NCI-H2081 (cell line): ENCODE data around the gene CACNA1D.

Experiments
- DNase-seq, 2 experiments: peaks; one replicate each; lab custom pipeline; 2025; lab: John Stamatoyannopoulos, UW

The CACNA1D gene

DNA sequence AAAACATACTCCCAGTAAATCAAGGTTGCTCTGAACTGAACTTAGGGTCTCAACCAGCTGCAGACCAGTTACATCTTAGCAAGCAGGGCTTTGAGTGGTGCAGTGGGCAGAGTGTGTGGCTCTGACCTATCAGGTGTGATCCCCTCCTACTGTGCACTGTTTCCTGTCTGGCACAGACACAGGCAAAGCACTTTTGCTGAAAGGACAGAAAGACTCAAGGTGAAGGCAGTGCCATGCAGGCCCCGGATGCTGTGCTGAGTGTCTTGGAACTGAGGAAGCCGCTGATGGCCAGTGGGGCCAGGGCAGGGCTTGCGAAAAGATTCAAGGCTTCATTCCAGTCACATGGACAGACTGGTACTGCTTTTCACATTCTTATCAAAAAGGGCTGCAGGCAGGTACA, 85.2 kb downstream of the CACNA1D start:
- peak in 1 of 2 experiments; percentile 46 for DNase-seq

DNA sequence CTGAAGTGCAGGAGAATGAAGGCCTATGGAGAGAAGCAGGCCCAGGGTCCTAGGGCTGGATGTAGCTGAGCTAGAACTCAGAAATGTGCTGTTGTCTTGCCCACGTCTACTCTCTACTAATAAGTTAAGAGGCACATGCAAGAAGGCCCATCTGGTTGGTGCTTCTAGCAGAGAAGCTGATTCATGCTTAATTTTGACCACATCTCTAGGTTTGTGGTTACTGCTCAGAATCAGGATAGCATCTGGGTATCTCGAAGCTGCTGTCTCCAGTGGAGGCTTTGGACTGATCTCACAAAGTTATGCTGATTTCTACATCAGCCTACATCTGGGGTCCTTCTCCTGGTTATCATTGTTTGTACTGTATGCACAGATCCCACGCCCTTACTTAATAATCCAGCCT, 87.3 kb downstream of the CACNA1D start:
- DNase-seq = no peak

DNA sequence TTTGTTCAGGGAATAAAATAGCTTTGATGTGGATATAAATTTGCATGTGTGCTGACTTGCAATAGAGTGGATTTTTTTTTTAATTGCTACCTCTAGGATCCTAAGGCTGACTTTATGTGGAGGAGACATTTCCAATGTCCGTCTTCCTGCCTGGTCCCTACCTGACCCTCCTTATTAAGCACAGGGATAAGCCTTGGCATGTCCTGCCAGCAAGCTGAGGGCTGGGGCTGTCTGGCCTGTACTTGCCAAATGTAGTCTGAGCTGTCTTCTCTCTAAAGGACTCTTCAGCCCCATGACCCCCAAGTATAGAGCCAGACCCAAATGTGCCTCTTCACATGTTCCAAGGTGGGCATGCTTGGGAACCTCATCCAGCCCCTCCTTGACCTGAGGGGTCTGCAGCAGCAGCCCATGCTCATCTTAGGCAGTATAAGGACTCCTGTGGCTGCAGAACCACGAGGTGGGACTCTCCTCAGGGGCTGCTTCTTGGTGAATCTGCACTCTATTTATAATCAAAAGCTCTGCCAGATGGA, 88.8 kb downstream of the CACNA1D start:
- DNase-seq = no peak

DNA sequence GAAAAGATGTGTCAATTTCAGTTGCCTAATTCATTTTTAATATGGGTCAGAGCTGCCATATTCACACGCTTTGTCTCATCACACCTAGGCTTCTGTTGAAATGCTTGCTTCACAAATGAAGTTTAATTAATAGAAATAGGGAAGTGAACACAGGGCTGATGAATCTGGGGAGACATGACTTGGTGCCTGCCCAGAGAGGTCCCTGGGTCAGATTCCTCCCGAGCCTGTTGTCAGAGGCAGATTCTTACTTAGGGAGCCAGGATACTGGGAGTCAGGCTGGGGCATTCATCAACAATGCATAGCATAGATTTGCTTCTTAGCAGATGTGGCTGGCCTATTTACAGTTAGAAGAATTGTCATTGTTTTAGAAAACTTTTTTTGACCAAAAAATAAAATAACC, 90.6 kb downstream of the CACNA1D start:
- no peak for DNase-seq

DNA sequence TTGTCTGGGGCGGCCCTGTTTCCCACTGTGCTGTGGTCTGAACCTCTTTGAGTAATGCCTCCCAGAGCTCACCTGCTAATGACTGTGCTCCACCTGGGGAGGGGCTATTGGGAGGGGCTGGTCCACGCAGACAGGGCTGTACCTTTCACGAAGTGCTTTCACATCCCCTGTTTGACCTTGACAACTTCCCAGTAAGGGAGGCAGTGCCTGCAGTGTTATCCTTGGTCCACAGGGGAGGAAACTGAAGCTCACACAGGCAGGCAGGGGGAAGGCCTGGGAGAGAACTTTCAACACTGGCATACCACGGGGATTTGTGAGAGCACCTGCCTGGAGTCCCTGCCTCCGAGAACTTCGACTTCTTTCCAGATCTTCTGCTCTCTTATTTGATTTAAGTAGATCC, 91.2 kb downstream of the CACNA1D start:
- DNase-seq = no peak

DNA sequence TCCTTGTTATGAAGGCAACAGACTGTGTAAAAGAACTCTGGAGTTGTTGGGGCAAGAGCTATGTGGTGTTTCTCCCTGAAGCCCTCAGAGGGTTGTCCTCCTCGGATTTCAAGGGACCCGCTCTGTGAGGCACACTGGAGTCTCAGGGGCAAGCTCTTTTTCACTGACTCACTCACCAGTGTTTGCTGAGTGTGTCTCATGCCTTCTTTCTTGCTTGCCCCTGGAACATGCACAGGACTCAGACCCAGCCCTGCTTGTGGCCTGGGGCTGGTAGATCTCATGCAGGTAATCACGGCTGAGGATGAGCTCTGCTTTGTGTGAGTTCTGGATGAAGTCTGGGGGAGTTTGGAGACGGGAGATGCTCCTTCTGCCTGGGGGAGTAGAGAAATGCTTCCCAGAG, 93.7 kb downstream of the CACNA1D start:
- DNase-seq = no peak

DNA sequence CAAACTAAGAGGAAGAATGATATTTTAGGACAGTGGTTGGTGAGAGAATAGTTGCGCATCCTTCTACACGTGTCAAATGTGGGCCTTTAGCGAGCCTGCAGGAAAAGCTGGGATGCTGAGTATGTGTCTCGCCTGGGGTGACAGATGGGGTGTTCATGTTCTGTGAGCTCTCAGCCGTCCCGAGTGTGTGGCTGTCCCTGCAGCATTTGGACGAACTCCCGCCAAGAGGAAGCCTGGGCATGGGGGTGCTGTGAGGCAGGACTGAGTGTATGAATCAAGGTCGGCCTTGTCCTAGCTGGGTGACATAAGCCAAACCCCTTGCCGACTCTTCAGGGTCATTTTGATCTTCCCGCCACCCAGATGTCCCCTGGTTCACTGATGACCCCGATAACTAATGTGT, 94.8 kb downstream of the CACNA1D start:
- no peak for DNase-seq

DNA sequence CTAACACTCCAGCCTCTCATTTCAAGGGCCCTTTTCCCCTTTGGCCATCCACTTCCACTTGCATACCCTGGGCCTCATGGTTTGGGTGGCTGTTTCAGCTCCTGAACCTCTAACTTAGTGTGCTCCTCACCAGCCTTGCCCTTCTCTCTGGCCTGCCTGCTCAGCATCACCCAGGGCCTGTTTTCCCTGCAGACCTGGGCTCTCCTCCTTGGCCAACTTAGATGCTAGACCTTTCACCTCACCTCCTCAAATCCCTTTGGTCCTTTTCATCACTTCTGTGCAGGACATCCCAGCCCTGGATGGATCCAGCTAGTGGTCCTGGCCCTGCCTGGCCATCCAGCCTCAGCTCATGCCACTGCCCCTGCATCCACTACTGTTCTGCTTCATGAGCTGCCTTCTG, 95.4 kb downstream of the CACNA1D start:
- DNase-seq = no peak

DNA sequence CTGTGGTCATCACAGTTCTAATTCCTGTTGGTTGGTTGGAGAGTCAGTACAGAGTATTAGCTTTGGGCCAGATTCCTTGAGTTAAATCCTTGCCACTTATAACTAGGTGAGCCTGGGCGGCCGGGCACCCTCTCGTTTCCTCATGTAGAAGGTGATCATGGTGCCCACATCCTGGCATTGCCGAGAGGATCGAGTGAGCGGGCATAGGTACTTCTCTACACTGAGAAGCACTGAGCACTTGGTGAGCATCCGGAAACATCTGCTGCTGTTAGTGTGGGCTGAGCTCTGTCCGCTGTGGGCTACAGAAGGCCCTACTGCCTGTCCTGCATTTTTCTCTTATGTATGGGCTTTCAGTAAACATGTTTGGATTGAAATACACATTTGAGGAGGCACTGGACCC, 96.2 kb downstream of the CACNA1D start:
- DNase-seq = no peak

DNA sequence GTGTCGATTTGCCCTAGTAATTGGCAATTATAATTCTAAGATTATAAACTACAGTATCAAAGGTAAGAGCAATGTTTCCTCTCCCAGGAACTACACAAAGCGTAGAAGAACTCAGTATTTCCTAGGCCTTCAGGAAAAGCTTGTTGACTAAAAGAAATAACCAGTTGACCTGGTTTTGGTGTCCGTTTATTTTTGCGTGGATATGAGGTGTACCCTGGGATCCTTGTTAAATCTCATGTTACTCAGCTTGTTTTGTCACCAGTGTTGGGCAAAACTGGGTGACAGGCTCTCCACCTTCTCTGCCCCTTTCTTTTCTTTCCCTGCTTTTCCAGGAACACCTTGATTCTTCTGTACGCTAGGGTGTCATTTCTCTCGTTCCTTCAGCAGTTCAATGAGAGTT, 97.2 kb downstream of the CACNA1D start:
- no peak for DNase-seq

DNA sequence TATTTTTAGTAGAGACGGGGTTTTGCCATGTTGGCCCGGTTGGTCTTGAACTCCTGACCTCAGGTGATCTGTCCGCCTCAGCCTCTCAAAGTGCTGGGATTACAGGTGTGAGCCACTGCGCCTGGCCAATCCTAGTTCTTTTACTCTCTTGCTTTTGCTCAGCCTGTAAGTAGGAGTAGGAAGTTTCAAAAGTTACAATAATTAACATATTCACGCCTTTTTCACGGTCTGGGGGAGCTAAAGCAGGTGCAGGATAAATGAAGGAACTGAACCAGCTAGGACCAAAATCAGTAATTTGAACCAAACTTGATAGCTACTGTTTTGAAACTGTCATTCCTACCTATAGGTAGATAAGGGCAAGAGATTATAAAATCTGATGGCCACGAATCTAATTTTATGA, 98.5 kb downstream of the CACNA1D start:
- no peak for DNase-seq

DNA sequence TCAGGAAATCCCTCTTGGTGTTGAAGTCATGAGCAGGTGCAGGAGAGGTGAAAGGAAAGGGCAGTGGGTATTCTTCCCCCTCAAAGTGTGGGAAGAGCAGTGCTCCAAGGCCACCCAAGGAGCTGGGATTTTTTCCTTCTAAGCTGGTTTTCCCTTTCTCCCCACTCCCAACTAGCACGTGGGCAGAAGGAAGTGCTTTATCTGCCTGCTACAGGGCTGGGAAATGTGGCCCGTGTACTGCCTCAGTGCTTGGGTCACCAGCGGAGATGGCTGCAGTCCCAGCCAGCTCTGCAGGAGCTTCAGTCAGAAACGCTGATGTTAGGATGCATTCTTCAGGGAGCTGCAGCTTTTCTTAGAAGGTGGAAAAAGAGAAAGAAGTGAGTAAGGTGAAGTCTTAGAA, 99.2 kb downstream of the CACNA1D start:
- no peak for DNase-seq

DNA sequence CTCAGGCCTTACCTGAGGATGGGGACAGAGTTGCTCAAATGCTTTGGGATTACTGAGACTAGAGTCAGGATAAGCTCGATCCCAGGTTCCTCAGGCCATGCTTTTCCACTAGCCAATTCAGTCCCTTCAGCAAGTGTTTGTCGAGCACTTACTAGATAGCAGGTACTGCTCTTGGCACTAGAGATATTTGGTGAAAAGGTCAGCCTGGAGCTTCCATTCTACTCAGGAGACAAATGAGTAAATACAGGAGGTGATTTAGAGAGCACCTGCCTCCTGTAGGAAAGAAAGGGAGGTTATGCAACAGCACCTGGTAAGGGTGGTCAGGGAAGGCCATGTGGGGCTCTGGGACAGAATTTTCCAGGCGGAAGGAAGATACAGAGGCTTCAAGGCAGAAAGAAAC, 99.9 kb downstream of the CACNA1D start:
- no peak for DNase-seq

DNA sequence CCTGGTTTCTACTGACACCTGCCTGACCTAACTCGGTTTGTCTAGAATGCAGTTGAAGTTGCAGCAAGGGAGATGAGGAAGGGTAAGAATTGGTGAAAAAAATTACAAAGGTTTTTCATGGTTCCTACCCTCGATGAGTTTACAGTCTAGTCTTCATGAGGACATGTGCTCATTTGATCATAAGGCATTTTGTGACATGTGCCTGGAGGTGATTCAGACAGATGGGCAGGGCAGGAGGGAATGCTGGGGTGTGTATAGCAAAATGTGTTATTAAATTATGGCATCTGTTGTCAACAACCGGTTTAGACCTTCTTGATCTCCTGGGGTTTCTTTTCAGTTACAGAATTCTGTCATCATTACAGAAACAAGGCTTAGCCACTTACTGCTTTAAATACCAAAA, 101.2 kb downstream of the CACNA1D start:
- no peak for DNase-seq

DNA sequence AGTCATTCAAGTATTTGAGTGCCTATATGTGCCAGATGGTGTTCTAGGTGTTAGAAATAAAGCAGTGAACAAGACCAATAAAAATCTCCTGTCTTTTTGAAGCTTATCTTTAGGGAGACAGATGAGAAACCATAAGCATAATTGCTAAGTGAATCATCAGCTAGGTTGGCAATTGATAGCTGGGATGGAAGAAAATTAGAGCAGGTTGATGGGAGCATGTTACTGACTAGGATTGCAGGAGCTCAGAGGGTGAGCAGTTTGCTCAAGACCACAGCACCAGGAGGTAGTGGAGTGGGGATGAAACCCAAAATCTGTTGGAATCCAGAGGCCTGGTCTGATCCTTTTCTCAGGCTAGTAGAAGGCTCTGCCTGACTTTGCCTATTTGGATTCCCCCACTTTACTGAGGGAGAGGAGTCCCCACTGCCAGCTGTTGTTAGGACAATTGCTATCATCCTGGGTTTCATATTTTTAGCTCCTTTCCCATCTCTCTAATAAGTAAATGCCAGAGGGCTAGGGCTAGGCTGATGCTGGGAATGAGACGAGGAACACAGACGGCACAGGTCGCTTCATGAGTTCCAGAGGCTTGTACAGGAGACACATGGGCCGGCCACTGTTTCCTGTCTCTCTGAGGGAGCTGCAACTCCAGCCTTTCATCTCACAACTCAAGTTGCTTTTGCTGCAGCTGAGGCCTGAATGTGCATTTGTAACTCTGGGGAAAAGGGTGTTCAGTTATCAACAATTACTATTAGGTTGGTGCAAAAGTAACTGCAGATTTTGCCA, 102.9 kb downstream of the CACNA1D start:
- DNase-seq = no peak

DNA sequence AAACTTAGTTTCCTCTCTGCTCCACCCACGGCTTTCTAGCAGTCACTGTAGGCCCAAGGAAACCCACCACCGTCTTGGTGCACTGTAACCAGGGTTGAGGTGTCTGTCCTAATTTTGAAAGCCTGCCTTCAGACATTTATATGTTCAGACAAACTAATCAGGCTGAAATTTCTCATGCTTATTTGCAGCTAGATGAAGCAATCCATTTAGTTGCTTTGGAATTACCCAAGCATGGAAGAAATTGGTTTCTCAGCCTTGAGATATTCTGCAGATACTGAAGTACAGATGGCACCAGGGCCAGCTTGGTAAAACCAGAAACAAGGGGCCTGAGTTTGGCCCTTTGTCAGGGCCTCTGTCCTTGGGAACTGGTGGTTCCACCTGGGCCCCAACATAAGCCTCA, 105.4 kb downstream of the CACNA1D start:
- no peak for DNase-seq

DNA sequence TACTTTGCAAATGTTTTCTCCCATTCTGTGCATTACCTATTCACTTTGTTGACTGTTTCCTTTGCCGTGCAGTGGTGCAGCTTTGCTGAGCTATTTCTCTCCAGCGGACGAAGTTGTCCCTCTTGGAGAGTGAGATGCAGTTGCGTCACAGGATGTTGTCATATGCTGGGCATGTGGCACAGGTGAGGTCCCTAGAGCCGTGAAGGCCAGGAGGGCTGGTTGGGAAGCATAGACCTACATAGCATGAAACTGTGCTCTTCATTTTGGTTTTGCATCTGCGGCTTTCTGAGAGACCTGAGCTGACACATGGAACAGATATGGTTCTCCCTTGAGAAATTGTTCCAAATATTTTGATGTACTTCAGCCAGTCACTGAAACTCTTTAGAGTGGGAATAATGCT, 108.5 kb downstream of the CACNA1D start:
- no peak for DNase-seq

DNA sequence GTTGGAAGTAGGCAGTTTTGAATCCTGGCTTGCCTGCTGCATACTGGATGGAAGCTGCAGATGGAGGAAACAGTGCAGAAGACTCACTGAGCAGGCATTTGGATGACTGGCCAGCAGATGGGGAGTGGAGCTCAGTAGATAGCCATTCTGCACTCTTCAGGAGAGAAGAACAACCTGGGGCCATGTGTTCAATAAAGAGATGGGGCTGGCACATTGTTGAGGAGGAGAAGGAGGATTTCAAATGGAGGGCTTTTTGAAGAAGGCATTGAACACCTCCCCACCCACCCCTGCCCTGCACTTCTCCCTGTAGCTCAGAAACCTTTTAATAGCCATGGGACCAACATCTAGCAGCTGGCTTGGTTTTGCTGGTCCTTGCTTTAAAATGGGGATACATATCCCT, 109.8 kb downstream of the CACNA1D start:
- DNase-seq = no peak

DNA sequence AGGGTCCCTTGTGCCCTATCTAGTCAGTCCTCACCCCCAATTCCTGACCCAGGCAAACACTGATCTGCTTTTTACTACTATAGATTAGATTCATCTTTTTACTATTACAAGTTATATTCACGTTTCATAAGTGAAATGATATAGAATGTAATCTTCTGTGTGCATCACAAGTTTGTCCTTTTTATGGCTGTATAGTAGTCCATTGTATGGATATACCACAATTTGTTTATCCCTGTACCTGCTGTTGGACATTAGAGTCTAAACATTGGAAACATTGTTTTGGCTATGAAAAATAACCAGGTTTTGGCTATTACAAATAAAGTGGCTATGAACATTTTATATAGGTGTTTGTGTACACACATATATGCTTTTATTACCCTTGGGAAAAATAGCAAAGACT, 112.4 kb downstream of the CACNA1D start:
- DNase-seq = no peak

DNA sequence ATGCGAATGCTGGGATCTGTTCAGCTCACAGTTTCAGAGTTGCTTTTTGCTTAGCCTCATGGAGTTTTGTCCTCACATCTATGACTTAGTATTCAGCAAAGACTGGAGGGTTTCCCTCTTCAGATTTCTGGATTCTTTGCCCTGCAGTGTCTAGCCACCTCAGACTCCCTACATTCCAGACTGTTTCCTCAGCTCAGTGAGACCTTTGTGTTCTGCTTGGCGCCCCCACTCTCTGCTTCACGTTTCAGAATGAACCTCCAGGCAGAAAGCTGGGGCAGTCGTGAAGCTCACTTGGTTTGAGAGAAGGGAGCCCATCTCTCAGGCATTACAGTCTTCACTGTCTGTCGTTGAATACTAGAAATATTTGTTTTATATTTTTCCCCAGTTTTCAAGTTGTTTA, 118.1 kb downstream of the CACNA1D start:
- no peak for DNase-seq

DNA sequence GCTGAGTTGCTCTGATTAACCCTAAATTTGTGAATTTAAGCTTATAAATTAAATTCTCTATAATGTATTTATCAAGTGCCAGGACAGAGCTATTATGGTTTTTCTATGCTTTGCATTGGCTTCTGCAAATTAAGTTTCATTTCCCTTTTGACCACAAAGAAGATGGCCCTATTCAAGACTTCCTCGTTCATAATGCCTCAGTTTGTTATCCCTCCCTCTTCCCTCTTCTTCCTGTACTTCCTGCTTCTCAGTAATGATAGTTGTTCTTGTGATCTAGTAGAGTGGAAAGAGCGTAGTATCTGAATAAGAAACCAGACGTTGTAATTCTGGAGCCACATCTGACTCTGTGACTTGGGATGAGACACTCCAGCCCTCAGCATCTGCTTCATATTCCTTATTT, 118.7 kb downstream of the CACNA1D start:
- no peak for DNase-seq

DNA sequence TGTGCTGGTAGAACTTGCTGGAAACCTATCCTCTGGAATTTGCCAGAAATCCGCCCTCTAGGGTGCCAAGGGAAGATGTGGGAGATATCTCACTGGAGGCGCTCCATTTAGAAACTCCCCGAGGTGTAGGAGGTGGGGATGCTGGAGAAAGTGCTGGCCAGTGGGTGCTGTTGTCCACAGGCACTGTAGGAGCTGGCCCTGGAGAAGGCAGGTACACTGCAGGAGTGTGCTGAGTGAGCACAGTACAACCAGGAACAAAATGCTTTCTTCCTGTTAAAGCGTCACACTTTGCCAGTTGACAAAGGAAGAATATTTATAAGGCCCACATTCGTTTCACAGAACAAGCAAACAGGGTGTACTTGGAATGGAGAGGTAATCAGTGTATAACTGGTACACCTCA, 119.9 kb downstream of the CACNA1D start:
- DNase-seq = no peak

DNA sequence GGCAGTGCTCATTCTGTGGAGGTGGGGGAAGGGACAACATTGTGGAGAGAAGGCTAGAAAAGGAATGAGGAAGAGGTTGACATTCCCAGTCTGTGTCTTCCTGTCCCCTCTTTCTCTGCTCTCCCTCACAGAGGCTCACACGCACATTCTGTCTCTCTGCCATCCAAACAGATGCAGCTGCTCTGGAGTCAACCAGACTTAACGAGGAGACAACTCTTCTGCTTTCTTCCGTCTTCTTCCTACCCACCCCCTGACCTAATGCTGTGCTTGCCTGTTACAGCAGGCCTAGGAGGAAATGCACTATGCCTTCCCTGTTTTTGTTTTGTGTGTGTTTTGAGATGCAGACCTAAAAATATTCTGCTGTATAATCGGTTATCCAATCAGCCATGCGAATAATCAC, 121.9 kb downstream of the CACNA1D start:
- DNase-seq = no peak
